Loucy (cell line): ENCODE measurements around the gene RPL28.

Experiments
- H2AFZ ChIP-seq: fragments of 200-600 bp; sonication (generic); 2 replicates; pipeline ENCODE4 v1.6.0; 2016; ENCODE audit warnings: antibody characterized with exemption, mild to moderate bottlenecking, low read length, moderate library complexity
- H3F3A ChIP-seq: fragments of 200-600 bp; 2 replicates; pipeline ENCODE4 v1.6.0; 2016; ENCODE audit warnings: antibody characterized with exemption, low read depth, mild to moderate bottlenecking
- H3K27me3 ChIP-seq: fragments of 200-600 bp; sonication (generic); 2 replicates; pipeline ENCODE4 v1.6.1; 2014; ENCODE audit warnings: low read length, mild to moderate bottlenecking; ENCODE audit not compliant: insufficient read depth, poor library complexity, severe bottlenecking
- H3K36me3 ChIP-seq: fragments of 200-600 bp; sonication (generic); 2 replicates; pipeline ENCODE4 v1.6.1; 2016; ENCODE audit warnings: low read length; ENCODE audit not compliant: insufficient read depth
- H3K4me1 ChIP-seq: fragments of 200-600 bp; sonication (generic); 2 replicates; pipeline ENCODE4 v1.5.1; 2014; ENCODE audit warnings: low read length, mild to moderate bottlenecking; ENCODE audit not compliant: insufficient read depth, poor library complexity, severe bottlenecking
- H3K4me2 ChIP-seq: fragments of 200-600 bp; sonication (generic); 2 replicates; pipeline ENCODE4 v1.6.0; 2014; ENCODE audit warnings: antibody characterized with exemption, low read length, low read depth, mild to moderate bottlenecking; ENCODE audit not compliant: poor library complexity, severe bottlenecking
- H3K4me3 ChIP-seq: fragments of 200-600 bp; sonication (generic); 2 replicates; pipeline ENCODE4 v1.5.1; 2014; ENCODE audit warnings: low read length, mild to moderate bottlenecking, mixed read lengths; ENCODE audit not compliant: poor library complexity, severe bottlenecking
- H3K79me2 ChIP-seq: fragments of 200-600 bp; sonication (generic); 2 replicates; pipeline ENCODE4 v1.6.1; 2014; ENCODE audit warnings: low read length; ENCODE audit not compliant: insufficient read depth
- H3K9ac ChIP-seq: fragments of 200-600 bp; sonication (generic); 2 replicates; pipeline ENCODE4 v1.6.0; 2014; ENCODE audit warnings: mild to moderate bottlenecking, low read depth, low read length, moderate library complexity; ENCODE audit not compliant: poor library complexity, severe bottlenecking
- H3K9me2 ChIP-seq: fragments of 200-600 bp; sonication (generic); replicated peaks from 2 replicates; pipeline ENCODE4 v1.6.1; 2016; ENCODE audit warnings: low read depth, low read length, mixed read lengths
- H3K9me3 ChIP-seq: fragments of 200-600 bp; sonication (generic); 2 replicates; pipeline ENCODE4 v1.6.1; 2014; ENCODE audit warnings: mild to moderate bottlenecking, antibody characterized with exemption, low read length, low read depth; ENCODE audit not compliant: insufficient read depth
- H4K20me1 ChIP-seq: fragments of 200-600 bp; sonication (generic); 2 replicates; pipeline ENCODE4 v1.6.0; 2014; ENCODE audit warnings: antibody characterized with exemption, low read length, mild to moderate bottlenecking; ENCODE audit not compliant: insufficient read depth, poor library complexity, severe bottlenecking
- CTCF ChIP-seq: fragments of 200-600 bp; sonication (generic); conservative IDR thresholded peaks from 2 replicates; pipeline ENCODE4 v1.5.1; 2014; ENCODE audit warnings: mild to moderate bottlenecking, antibody characterized with exemption, low read length
- EZH2phosphoT487 ChIP-seq: fragments of 200-600 bp; IDR thresholded peaks from 2 replicates; pipeline ENCODE4 v1.6.1; 2018; ENCODE audit warnings: antibody characterized with exemption, mild to moderate bottlenecking, moderate library complexity, borderline replicate concordance

RPL28 gene

GRCh38 chr19:55423225-55424005 is 37.7 kb downstream of the RPL28 start:
- Histone ChIP-seq H3K9me2 (no peaks in the 10 kb centered on the region), H3K9me3 (no peaks in the 10 kb centered on the region), H4K20me1 (no peaks in the 10 kb centered on the region), H3K4me1 (peaks cover 19% of the 10 kb centered on the region), H3K4me3 (no peak overlapping the region), H3K9ac (no peak overlapping the region), H3F3A (peaks cover 4% of the 10 kb centered on the region), H3K79me2 (no peaks in the 10 kb centered on the region), H3K27me3 (no peaks in the 10 kb centered on the region), H3K36me3 (no peaks in the 10 kb centered on the region), H2AFZ (no peak overlapping the region), H3K4me2 (no peak overlapping the region)
- no peak for TF ChIP-seq CTCF
- no peak for TF ChIP-seq EZH2phosphoT487

DNA sequence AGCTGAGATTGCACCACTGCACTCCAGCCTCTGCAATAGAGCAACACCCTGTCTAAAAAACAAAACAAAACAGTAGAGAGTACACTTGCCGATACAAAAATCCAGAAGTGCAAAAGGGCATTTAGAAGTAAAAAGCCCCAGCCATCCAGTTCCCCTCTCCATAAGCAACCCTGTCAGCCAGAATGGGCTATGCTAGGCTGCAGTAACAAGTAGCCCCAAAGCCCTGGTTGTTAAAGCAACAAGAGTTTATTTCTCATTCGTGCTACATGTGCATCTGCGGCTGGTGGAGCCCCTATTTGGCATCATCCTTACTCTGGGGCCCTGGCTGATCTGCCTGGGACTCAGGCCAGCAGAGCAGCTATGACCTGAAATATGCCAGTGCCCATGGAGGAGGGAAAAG is 38.8 kb downstream of the RPL28 start:
- Histone ChIP-seq H3K27me3 (no peaks in the 10 kb centered on the region), H3F3A (peaks cover 4% of the 10 kb centered on the region), H3K79me2 (no peaks in the 10 kb centered on the region), H4K20me1 (no peaks in the 10 kb centered on the region), H3K9me2 (no peaks in the 10 kb centered on the region), H3K9ac (no peak overlapping the region), H3K9me3 (no peaks in the 10 kb centered on the region), H2AFZ (no peak overlapping the region), H3K36me3 (no peaks in the 10 kb centered on the region), H3K4me1 (peaks cover 19% of the 10 kb centered on the region), H3K4me2 (no peak overlapping the region), H3K4me3 (no peak overlapping the region)
- TF ChIP-seq EZH2phosphoT487, result no peak
- TF ChIP-seq CTCF, result no peak

- no peak overlapping the region for H3K9ac ChIP-seq
- H3K9me2 ChIP-seq, result no peaks in the 10 kb centered on the region
- H2AFZ ChIP-seq, result no peak overlapping the region
- H3K4me1 ChIP-seq, result peaks cover 10% of the 10 kb centered on the region
- no peaks in the 10 kb centered on the region for H3K9me3 ChIP-seq
- H3K79me2 ChIP-seq, result no peaks in the 10 kb centered on the region
- H3K36me3 ChIP-seq, result no peaks in the 10 kb centered on the region
- no peak overlapping the region for H3K4me2 ChIP-seq
- TF ChIP-seq CTCF, result no peak
- no peak for TF ChIP-seq EZH2phosphoT487
- no peaks in the 10 kb centered on the region for H4K20me1 ChIP-seq
- no peaks in the 10 kb centered on the region for H3K27me3 ChIP-seq
- no peak overlapping the region for H3K4me3 ChIP-seq
- H3F3A ChIP-seq, result peaks cover 4% of the 10 kb centered on the region
Measured at GRCh38 chr19:55426042-55426441, 40.3 kb downstream of the RPL28 start.
